ENCODE data around the gene PGAP3.
A peak's percentile ranks its signal among the peaks of the same experiment; 100 is the strongest.

PGAP3 gene

GRCh38 chr17:39672522-39673334 lies 15.1 kb downstream of the PGAP3 start:
- H3K9ac ChIP-seq (ENCODE audit: low read length): peak overlapping the region; percentile 58
- H3K27me3 ChIP-seq (ENCODE audit: control insufficient read depth, insufficient read depth, low read length): peaks cover 37% of the 10 kb centered on the region

GRCh38 chr17:39671651-39672521 lies 16.0 kb downstream of the PGAP3 start:
- H3K4me3 ChIP-seq (ENCODE audit: low read length): no peak overlapping the region
- H3K36me3 ChIP-seq (ENCODE audit: control insufficient read depth, insufficient read depth, low read length): no peaks in the 10 kb centered on the region
- H3K9ac ChIP-seq (ENCODE audit: low read length): peak overlapping the region; percentile 58
- peaks cover 69% of the 10 kb centered on the region for H3K4me1 ChIP-seq (ENCODE audit: control insufficient read depth, insufficient read depth, low read length)
- H3K9me3 ChIP-seq (ENCODE audit: control insufficient read depth, low read length): no peaks in the 10 kb centered on the region
- peaks cover 46% of the 10 kb centered on the region for H3K27me3 ChIP-seq (ENCODE audit: control insufficient read depth, insufficient read depth, low read length)

More at GRCh38 chr17:39672522-39673334, 15.1 kb downstream of the PGAP3 start:
- H3K4me3 ChIP-seq (ENCODE audit: low read length): no peak overlapping the region
- H3K4me1 ChIP-seq (ENCODE audit: control insufficient read depth, insufficient read depth, low read length): peaks cover 71% of the 10 kb centered on the region
- no peaks in the 10 kb centered on the region for H3K36me3 ChIP-seq (ENCODE audit: control insufficient read depth, insufficient read depth, low read length)
- no peaks in the 10 kb centered on the region for H3K9me3 ChIP-seq (ENCODE audit: control insufficient read depth, low read length)

- Histone ChIP-seq H3K36me3 (ENCODE audit: control insufficient read depth, insufficient read depth, low read length) (no peaks in the 10 kb centered on the region), H3K4me3 (ENCODE audit: low read length) (no peak overlapping the region), H3K9ac (ENCODE audit: low read length) (no peak overlapping the region), H3K4me1 (ENCODE audit: control insufficient read depth, insufficient read depth, low read length) (peaks cover 60% of the 10 kb centered on the region), H3K27me3 (ENCODE audit: control insufficient read depth, insufficient read depth, low read length) (peaks cover 57% of the 10 kb centered on the region), H3K9me3 (ENCODE audit: control insufficient read depth, low read length) (no peaks in the 10 kb centered on the region)
These were observed 17.1 kb downstream of the PGAP3 start for GRCh38 chr17:39670746-39671145.

- Histone ChIP-seq H3K36me3 (ENCODE audit: control insufficient read depth, insufficient read depth, low read length) (no peaks in the 10 kb centered on the region), H3K4me3 (ENCODE audit: low read length) (no peak overlapping the region), H3K4me1 (ENCODE audit: control insufficient read depth, insufficient read depth, low read length) (peaks cover 60% of the 10 kb centered on the region), H3K9ac (ENCODE audit: low read length) (no peak overlapping the region), H3K9me3 (ENCODE audit: control insufficient read depth, low read length) (no peaks in the 10 kb centered on the region), H3K27me3 (ENCODE audit: control insufficient read depth, insufficient read depth, low read length) (peaks cover 61% of the 10 kb centered on the region)
These were observed 17.7 kb downstream of the PGAP3 start for GRCh38 chr17:39669897-39670735.

DNA sequence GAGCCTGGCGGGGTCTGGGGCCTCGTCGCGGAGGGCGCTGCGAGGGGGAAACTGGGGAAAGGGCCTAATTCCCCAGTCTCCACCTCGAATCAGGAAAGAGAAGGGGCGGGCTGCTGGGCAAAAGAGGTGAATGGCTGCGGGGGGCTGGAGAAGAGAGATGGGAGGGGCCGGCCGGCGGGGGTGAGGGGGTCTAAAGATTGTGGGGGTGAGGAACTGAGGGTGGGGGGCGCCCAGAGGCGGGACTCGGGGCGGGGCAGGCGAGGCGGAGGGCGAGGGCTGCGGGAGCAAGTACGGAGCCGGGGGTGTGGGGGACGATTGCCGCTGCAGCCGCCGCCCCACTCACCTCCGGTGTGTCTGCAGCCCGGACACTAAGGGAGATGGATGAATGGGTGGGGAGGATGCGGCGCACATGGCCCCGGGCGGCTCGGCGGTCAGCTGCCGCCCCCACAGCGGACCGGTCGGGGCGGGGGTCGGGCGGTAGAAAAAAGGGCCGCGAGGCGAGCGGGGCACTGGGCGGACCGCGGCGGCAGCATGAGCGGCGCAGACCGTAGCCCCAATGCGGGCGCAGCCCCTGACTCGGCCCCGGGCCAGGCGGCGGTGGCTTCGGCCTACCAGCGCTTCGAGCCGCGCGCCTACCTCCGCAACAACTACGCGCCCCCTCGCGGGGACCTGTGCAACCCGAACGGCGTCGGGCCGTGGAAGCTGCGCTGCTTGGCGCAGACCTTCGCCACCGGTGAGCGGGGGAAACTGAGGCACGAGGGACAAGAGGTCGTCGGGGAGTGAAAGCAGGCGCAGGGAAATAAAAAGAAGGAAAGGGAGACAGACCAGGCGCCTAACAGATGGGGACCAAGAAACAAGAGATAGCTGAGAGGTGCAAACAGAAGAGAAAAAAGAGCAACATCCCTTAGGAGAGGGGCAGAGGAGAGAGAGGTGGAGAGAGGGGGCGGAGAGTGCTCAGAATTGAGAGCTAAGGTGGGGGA lies 19.6 kb downstream of the PGAP3 start, which contains the start of gene PNMT:
TSS of gene PNMT (plus strand) at position 509 of the 980 bp plus-strand sequence. CDS start at position 532, 23 bp downstream.
- Histone ChIP-seq H3K4me1 (ENCODE audit: control insufficient read depth, insufficient read depth, low read length) (peaks cover 64% of the 10 kb centered on the region), H3K9me3 (ENCODE audit: control insufficient read depth, low read length) (no peaks in the 10 kb centered on the region), H3K9ac (ENCODE audit: low read length) (peak within 1 kb of the TSS; percentile 43), H3K36me3 (ENCODE audit: control insufficient read depth, insufficient read depth, low read length) (no peaks in the 10 kb centered on the region), H3K27me3 (ENCODE audit: control insufficient read depth, insufficient read depth, low read length) (peaks cover 65% of the 10 kb centered on the region), H3K4me3 (ENCODE audit: low read length) (no peak within 1 kb of the TSS)

DNA sequence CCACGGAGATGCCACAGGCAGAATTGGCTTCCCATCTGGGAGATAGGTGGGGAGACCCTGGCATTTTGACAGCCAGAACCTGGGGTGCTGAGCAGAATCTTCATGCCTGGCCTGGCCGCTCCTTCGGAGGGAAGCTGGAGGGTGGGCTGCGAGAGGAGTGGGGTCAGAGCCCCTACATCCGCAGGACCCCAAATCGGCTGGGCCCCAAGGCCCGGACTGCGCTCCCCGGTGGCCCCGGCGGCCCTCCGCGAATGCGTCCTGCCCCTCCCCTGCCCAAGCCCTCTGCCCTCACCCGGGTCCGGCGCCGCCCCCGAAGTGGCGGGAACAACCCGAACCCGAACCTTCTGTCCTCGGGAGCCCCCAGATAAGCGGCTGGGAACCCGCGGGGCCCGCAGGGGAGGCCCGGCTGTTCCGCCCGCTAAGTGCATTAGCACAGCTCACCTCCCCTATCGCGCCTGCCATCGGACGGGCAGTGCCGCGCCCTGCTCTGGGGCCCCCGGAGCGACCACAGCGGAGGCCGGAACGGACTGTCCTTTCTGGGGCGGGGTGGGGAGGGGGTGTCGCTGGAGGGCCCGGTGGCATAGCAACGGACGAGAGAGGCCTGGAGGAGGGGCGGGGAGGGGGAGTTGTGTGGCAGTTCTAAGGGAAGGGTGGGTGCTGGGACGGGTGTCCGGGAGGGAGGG lies 20.5 kb downstream of the PGAP3 start:
- no peaks in the 10 kb centered on the region for H3K9me3 ChIP-seq (ENCODE audit: control insufficient read depth, low read length)
- no peak overlapping the region for H3K9ac ChIP-seq (ENCODE audit: low read length)
- no peak overlapping the region for H3K4me3 ChIP-seq (ENCODE audit: low read length)
- H3K36me3 ChIP-seq (ENCODE audit: control insufficient read depth, insufficient read depth, low read length): no peaks in the 10 kb centered on the region
- H3K4me1 ChIP-seq (ENCODE audit: control insufficient read depth, insufficient read depth, low read length): peaks cover 68% of the 10 kb centered on the region
- peaks cover 65% of the 10 kb centered on the region for H3K27me3 ChIP-seq (ENCODE audit: control insufficient read depth, insufficient read depth, low read length)

DNA sequence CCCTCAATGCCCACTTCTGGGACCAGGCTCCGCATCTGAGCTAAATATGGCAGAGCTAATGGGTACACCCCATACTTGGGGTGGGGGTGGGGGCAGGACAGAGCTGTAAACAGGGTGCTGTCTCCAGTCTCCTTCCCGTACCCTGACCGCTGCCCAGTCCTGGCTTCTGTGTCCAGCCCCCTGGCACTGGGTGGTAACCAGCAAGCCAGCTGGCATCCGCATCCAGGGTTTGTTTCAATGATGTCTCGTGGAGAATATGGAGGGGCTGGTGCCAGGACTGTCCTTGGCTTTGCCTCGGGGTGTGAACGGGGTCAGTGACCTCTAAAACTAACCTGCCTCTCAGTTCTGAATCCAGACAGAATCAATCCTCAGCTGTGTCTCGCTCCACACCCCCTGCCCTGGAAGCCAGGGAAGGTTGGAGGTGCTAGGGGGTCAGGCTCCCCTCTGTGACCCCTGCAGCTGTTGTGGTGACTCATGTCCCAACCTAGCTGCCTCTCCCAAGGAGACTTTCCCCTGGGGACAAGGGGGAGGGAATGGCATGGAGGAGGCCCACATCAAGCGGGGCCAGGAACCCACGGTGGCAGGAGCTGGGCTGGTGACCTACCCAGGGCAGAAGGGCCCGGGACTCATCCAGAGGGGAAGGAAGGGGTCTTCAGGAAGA lies 21.1 kb downstream of the PGAP3 start:
- no peak overlapping the region for H3K9ac ChIP-seq (ENCODE audit: low read length)

GRCh38 chr17:39666231-39666600 lies 21.6 kb downstream of the PGAP3 start:
- peaks cover 59% of the 10 kb centered on the region for H3K27me3 ChIP-seq (ENCODE audit: control insufficient read depth, insufficient read depth, low read length)
- peaks cover 68% of the 10 kb centered on the region for H3K4me1 ChIP-seq (ENCODE audit: control insufficient read depth, insufficient read depth, low read length)
- H3K36me3 ChIP-seq (ENCODE audit: control insufficient read depth, insufficient read depth, low read length): peaks cover 6% of the 10 kb centered on the region
- no peak overlapping the region for H3K9ac ChIP-seq (ENCODE audit: low read length)
- H3K4me3 ChIP-seq (ENCODE audit: low read length): no peak overlapping the region
- H3K9me3 ChIP-seq (ENCODE audit: control insufficient read depth, low read length): no peaks in the 10 kb centered on the region

More for the DNA sequence above, 21.1 kb downstream of the PGAP3 start:
- Histone ChIP-seq H3K36me3 (ENCODE audit: control insufficient read depth, insufficient read depth, low read length) (peaks cover 3% of the 10 kb centered on the region), H3K4me3 (ENCODE audit: low read length) (no peak overlapping the region), H3K27me3 (ENCODE audit: control insufficient read depth, insufficient read depth, low read length) (peaks cover 64% of the 10 kb centered on the region), H3K4me1 (ENCODE audit: control insufficient read depth, insufficient read depth, low read length) (peaks cover 68% of the 10 kb centered on the region), H3K9me3 (ENCODE audit: control insufficient read depth, low read length) (no peaks in the 10 kb centered on the region)

GRCh38 chr17:39665642-39666224 lies 22.1 kb downstream of the PGAP3 start:
- peaks cover 54% of the 10 kb centered on the region for H3K27me3 ChIP-seq (ENCODE audit: control insufficient read depth, insufficient read depth, low read length)
- H3K9me3 ChIP-seq (ENCODE audit: control insufficient read depth, low read length): no peaks in the 10 kb centered on the region
- H3K4me1 ChIP-seq (ENCODE audit: control insufficient read depth, insufficient read depth, low read length): peaks cover 63% of the 10 kb centered on the region
- H3K4me3 ChIP-seq (ENCODE audit: low read length): no peak overlapping the region
- no peak overlapping the region for H3K9ac ChIP-seq (ENCODE audit: low read length)
- peaks cover 6% of the 10 kb centered on the region for H3K36me3 ChIP-seq (ENCODE audit: control insufficient read depth, insufficient read depth, low read length)

All from mucosa of stomach (tissue), 1 donor.